Activated T-helper 1 cell treated with Interleukin-2 at 50 U/mL for 16 hours (primary cell): ENCODE data around the gene AWAT2.

Experiments used
- DNase-seq: peaks from one replicate; pipeline ENCODE4 v3.0.0-alpha.2; 2020; ENCODE audit warnings: low read depth

Gene AWAT2

DNA sequence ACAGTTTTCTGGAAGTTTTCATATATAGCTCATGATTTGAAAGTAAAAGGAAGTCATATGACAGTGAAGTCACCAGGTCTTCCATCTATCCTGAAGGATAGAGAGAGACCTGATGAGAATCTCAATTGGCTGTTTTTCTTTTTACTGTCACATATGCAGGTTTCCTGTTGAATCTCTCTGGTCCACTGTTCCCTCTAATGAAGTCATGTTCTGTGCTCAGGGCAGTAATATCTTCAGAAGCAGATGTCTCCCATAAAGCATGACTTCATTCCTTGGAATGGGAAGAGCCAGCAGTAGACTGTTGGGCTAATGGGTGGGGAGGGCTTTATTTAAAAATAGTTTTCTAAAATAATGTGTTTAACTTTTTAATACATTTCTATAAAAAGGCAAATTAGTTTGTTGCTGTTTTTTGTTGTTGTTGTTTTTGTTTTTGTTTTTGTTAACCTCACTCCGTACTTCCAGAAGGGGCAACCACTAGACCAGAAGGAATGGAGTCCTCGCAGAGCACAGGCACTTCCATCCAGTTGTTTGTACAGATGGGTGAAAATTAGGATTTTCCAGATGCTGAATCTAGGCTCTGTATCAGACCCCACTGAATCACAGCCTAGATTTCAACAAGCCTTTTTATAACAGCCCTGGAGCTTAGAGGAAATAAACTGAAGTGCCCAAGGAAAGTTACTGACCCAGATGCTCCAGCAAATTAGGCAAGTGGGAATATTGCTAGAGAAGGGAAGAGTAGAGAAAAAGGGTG lies 54.2 kb downstream of the AWAT2 start:
- DNase-seq: no peak

DNA sequence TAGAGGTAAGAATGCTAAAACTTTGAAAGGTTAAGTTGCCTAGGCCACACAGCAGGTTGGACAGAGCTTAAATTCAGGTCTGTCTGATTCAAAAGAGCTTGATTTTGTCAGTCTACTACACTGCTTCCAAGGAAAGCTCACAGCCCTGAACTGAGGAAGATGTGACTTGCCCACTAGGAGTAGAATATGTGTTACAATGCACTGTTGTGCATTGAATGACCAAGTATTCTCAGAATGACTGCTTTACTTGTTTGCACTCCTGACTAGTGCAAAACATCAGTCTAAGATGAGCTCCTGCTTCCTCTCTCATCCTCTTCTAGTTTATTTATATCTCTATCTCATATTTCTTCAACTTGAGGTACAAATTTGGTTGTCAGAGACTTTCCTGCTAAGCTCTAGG lies 56.2 kb downstream of the AWAT2 start:
- no peak for DNase-seq

DNA sequence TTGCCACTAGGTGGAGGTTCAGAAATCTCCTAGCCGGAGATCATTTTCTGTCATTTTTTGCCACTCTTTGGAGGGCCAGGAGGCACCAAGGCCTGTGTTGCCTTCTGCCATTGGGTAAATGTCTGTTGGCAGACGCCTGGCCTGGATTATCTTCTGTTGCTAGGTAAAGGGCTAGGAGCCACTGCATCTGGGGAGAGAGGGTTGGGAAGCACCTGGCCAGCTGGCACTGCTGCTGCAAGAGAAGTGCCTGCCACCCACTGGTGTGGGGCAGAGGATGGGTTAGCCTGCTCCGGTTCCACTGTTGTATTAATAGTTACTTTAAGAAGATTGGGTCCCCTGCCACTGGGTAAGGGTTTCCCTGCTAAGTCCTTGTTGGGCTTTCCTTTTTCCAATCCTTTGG lies 58.1 kb downstream of the AWAT2 start:
- no peak for DNase-seq
